K562 (cell line): ENCODE measurements around the gene PSG5. TPM values are rescaled to one million over a fixed set of nuclear protein-coding genes. Genes with fewer than 3 reads are reported as not detected.
"Not testable (repeated sequence)": the region's sequence is repeated elsewhere in the genome, so short reads cannot be mapped to it uniquely, and the experiment has no call there.

Experiments
- ATAC-seq: fragments of 200-7000 bp; cut with Tn5 transposase; 3 replicates; pipeline ENCODE4 v1.9.1; 2020; ENCODE audit warnings: moderate library complexity
- BruUV-seq: library from RNA; stranded (reverse); fragments of 400-500 nt; replicated peaks from 2 replicates; lab custom pipeline; 2021; lab: Mats Ljungman, UMichigan
- CTCF ChIA-PET: fragments of 300-600 bp; formaldehyde crosslinking; extraction: SDS; loops from one replicate; lab custom pipeline; 2021; ENCODE audit warnings: low intra/inter-chr PET ratio; lab: Yijun Ruan, JAX
- POLR2A ChIA-PET: fragments of 300-600, 350-650 bp; sonication (Branson Sonifier 250); formaldehyde crosslinking; extraction: SDS; loops from one replicate; lab custom pipeline; 2021; ENCODE audit warnings: antibody characterized with exemption, inconsistent platforms; lab: Yijun Ruan, JAX
- DNase-seq, 4 experiments: peaks; one replicate each; pipeline versions ENCODE4 v3.0.0 to v3.0.0-alpha.2; 2011 to 2018; ENCODE audit warnings: low spot score in 3 of 4, mixed read lengths in 3 of 4; ENCODE audit errors: extremely low read depth in 1 of 4
- FAIRE-seq: peaks from 2 replicates; lab custom pipeline; 2011; peaks lifted over from hg19 to GRCh38; lab: Jason Lieb, UNC
- H2AFZ ChIP-seq: 2 replicates; pipeline ENCODE4 v1.6.0; 2011; ENCODE audit warnings: low read depth, low read length, control low read depth, inconsistent platforms
- H3K27ac ChIP-seq: fragments of 200-600 bp; 3 replicates; pipeline ENCODE4 v1.8.0; 2011; ENCODE audit warnings: low read depth, mild to moderate bottlenecking, control low read depth, inconsistent platforms, low read length, moderate library complexity, mixed read lengths; ENCODE audit errors: extremely low read depth
- H3K27me3 ChIP-seq, 2 experiments: fragments of 300-600 bp in 1 of 2; 2 replicates in 1 of 2; 3 replicates in 1 of 2; pipeline versions ENCODE4 v1.6.0 to v1.8.0; 2011; ENCODE audit warnings: inconsistent platforms in 2 of 2, low read length in 2 of 2, mild to moderate bottlenecking in 1 of 2, mixed read lengths in 1 of 2, moderate library complexity in 1 of 2; ENCODE audit not compliant: control insufficient read depth in 2 of 2, insufficient read depth in 2 of 2
- H3K36me3 ChIP-seq: fragments of 300-600 bp; 3 replicates; pipeline ENCODE4 v1.8.0; 2011; ENCODE audit warnings: mild to moderate bottlenecking, low read length, inconsistent platforms; ENCODE audit not compliant: control insufficient read depth, insufficient read depth
- H3K4me1 ChIP-seq, 2 experiments: fragments of 200-600 bp in 1 of 2; replicated peaks in 1 of 2; 2 replicates in 1 of 2; 3 replicates in 1 of 2; pipeline versions ENCODE4 v1.5.1 to v1.8.0; 2011; ENCODE audit warnings: inconsistent platforms in 2 of 2, low read length in 2 of 2, mild to moderate bottlenecking in 1 of 2, mixed read lengths in 1 of 2, moderate library complexity in 1 of 2; ENCODE audit not compliant: control insufficient read depth in 2 of 2, insufficient read depth in 2 of 2
- H3K4me2 ChIP-seq: 2 replicates; pipeline ENCODE4 v1.6.1; 2011; ENCODE audit warnings: low read length, control low read depth, inconsistent platforms, mixed read lengths; ENCODE audit not compliant: insufficient read depth
- H3K4me3 ChIP-seq: fragments of 200-600 bp; sonication (generic), shearing (Covaris generic); 2 replicates; pipeline ENCODE4 v1.5.1; 2016; ENCODE audit warnings: control low read depth, inconsistent platforms
- H3K79me2 ChIP-seq: fragments of 200-600 bp; 3 replicates; pipeline ENCODE4 v1.8.0; 2011; ENCODE audit warnings: low read length, inconsistent platforms; ENCODE audit not compliant: control insufficient read depth, insufficient read depth
- H3K9ac ChIP-seq, 2 experiments: 2 replicates each; pipeline versions ENCODE4 v1.6.0 to v1.6.1; 2011; ENCODE audit warnings: low read depth in 2 of 2, low read length in 2 of 2, control low read depth in 1 of 2, inconsistent platforms in 1 of 2, mild to moderate bottlenecking in 1 of 2, mixed read lengths in 1 of 2; ENCODE audit not compliant: insufficient read depth in 1 of 2
- H3K9me1 ChIP-seq: one replicate; pipeline ENCODE4 v1.6.0; 2011; ENCODE audit warnings: inconsistent platforms, mild to moderate bottlenecking, low read length, moderate library complexity; ENCODE audit not compliant: control insufficient read depth, insufficient read depth
- H3K9me3 ChIP-seq: replicated peaks from 2 replicates; pipeline ENCODE4 v1.5.1; 2011; ENCODE audit warnings: low read depth, low read length, inconsistent platforms; ENCODE audit not compliant: control insufficient read depth, insufficient read depth
- H4K20me1 ChIP-seq: replicated peaks from 2 replicates; pipeline ENCODE4 v1.6.1; 2011; ENCODE audit warnings: low read length, inconsistent platforms, mixed read lengths; ENCODE audit not compliant: control insufficient read depth, insufficient read depth
- WGBS: fragments of 100-300 bp; shearing (Covaris generic); methylation state at CpG from one replicate; pipeline ENCODE4 v1.1.6; 2016; ENCODE audit warnings: low coverage, mixed read lengths; ENCODE audit not compliant: insufficient coverage; ENCODE audit errors: missing lambda C conversion rate; 5-methylcytosine and 5-hydroxymethylcytosine counted together
- in situ Hi-C: fragments of 300-500 bp; cut with MboI; formaldehyde crosslinking; loops from 4 replicates; pipeline ENCODE4 v1.15.0; 2018; ENCODE audit warnings: inconsistent platforms, mixed read lengths
- intact Hi-C: fragments of 100-400 bp; cut with micrococcal nuclease; formaldehyde crosslinking; loops from 2 replicates; pipeline ENCODE4 v1.14.2; 2022
- polyA plus RNA-seq, 8 experiments: library from polyadenylated mRNA; depleted of rRNA in 4 of 8; stranded (reverse) in 5 of 8; unstranded in 3 of 8; fragments of >200 nt; fragmentation: Nextera tagmentation in 2 of 8; fragmentation: Illumina TruSeq in 1 of 8; extraction: Ambion mirVana in 2 of 8; extraction: Trizol in 1 of 8; gene quantifications; 2 replicates each; pipeline versions ENCODE4 v1.2.1 to v1.2.3, GENCODE V29; 2011 to 2014; ENCODE audit warnings: inconsistent platforms in 1 of 8, missing spikeins in 1 of 8
- total RNA-seq, 7 experiments: library from RNA; depleted of rRNA in 6 of 7; stranded (reverse); fragments of >200 nt in 6 of 7; fragmentation: Illumina TruSeq in 2 of 7; extraction: Trizol in 2 of 7; gene quantifications; 2 replicates each; pipeline versions ENCODE4 v1.2.1 to v1.2.3, GENCODE V29; 2011 to 2021; ENCODE audit warnings: low replicate concordance in 1 of 7

PSG5 gene
- total and polyA plus RNA-seq, 9 of the 15 experiments (the other 6 are each of a cell fraction or from before 2014, with no cell fraction given), result not detected

- H3K4me2 ChIP-seq, FAIRE-seq, H3K36me3 ChIP-seq, H3K27me3 ChIP-seq, CTCF ChIA-PET, BruUV-seq, H3K79me2 ChIP-seq, intact Hi-C loops, POLR2A ChIA-PET, H3K4me1 ChIP-seq, H3K4me3 ChIP-seq, H4K20me1 ChIP-seq, H3K9me1 ChIP-seq, in situ Hi-C loops, H3K9ac ChIP-seq, DNase-seq, ATAC-seq, H3K9me3 ChIP-seq, H2AFZ ChIP-seq, H3K27ac ChIP-seq: not testable (repeated sequence)
- WGBS, result under 1% methylated on average over 7 of the region's 7 CpGs
Measured at GRCh38 chr19:43203611-43204010, 17.3 kb upstream of the PSG5 start.

- H3K9me3 ChIP-seq, CTCF ChIA-PET, H3K4me3 ChIP-seq, H3K9me1 ChIP-seq, H3K36me3 ChIP-seq, H3K4me1 ChIP-seq, intact Hi-C loops, H2AFZ ChIP-seq, POLR2A ChIA-PET, ATAC-seq, H3K27ac ChIP-seq, DNase-seq, H3K79me2 ChIP-seq, H3K9ac ChIP-seq, H4K20me1 ChIP-seq, BruUV-seq, FAIRE-seq, H3K27me3 ChIP-seq, H3K4me2 ChIP-seq, in situ Hi-C loops: not testable (repeated sequence)
- 0% methylated on average over 1 of the region's 2 CpGs for WGBS
Measured at GRCh38 chr19:43201891-43202290, 15.6 kb upstream of the PSG5 start.
